GM18870 (cell line): ENCODE measurements around the gene RTN4RL2.

Experiments used
- ATAC-seq: cut with Tn5 transposase; IDR thresholded peaks from one replicate; pipeline ENCODE4 v1.9.1; 2021; ENCODE audit warnings: moderate library complexity; ENCODE audit not compliant: unreplicated experiment

RTN4RL2 gene

GRCh38 chr11:57479911-57480310 lies 19.6 kb downstream of the RTN4RL2 start:
- ATAC-seq = no peak

GRCh38 chr11:57480409-57481137 lies 20.2 kb downstream of the RTN4RL2 start:
- no peak for ATAC-seq

DNA sequence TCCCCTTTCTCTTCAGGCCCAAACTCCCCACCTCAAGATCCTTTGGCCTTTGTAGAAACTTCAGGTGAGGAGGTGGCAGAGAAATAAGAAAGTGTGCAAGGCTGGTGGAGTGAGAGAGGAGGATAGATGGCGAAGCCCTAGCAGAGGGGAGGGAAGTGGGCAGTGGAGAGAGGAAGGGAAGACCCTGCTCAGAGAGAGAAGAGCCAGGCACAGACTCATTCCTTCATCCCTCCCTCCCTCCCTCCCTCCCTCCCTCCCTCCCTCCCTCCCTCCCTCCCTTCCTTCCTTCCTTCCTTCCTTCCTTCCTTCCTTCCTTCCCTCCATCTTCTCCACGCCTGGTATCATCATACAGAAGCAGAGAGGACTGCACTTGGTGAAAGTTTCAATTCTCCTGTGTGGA lies 21.0 kb downstream of the RTN4RL2 start:
- no peak for ATAC-seq

DNA sequence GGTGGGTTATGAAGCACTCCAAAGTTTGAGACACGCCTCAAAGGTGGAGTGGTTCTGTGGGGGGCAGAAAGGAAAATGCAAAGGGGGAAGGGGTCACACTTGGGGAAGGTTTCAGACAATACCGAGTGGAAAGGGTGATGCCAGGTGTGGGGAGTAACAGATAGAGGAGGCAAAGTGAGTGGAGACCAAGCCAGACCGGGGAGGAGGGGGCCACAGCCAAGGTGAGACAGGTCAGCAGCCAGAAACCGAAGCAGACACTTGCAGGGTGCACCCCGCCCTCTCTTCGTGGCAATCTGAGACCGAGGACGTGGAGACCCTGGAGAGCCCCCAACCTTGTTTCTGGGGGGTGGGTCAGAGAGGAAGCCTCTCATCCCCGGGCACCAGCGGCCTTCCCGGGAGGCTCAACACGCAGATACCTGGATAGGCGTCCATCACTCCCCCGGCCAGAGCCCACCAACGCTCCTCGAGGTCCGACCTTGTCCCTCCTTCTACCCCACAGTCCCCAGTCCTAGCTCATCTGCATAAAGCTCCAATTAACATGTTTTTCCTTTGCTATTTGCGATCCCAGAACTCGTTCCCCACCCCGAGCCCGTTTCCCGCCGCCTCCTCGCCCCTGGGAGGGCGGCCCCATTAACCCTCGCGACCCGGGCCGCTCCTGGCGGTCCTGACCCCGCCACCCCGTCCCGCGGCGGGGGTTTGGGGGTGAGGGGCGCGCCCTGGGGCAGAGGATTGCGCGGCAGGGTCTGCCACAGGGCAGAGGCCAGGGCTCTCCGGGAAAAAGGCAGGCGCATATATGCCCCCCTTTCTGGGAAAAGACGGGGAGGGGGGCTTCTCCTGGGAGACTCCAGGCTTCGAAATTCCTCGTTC lies 21.8 kb downstream of the RTN4RL2 start:
- ATAC-seq = no peak

GRCh38 chr11:57482782-57483561 lies 22.6 kb downstream of the RTN4RL2 start:
- ATAC-seq = no peak

DNA sequence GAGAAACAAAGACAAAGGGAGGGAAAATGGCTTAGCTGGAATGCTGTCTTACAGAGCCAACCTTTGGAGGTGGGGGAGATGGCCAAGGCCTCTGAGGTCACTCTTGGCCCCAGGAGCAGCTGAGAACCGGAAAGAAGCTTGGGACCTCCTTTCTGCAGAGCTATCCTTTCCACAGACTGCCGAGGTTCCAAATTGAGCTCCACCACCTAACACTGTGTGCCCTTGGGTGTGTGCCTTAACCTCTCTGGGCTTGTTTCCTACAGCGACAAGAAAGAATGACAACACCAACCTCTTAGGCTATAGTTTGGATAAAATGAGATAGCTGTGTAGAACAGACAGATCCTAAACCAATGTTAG lies 23.2 kb downstream of the RTN4RL2 start:
- no peak for ATAC-seq

DNA sequence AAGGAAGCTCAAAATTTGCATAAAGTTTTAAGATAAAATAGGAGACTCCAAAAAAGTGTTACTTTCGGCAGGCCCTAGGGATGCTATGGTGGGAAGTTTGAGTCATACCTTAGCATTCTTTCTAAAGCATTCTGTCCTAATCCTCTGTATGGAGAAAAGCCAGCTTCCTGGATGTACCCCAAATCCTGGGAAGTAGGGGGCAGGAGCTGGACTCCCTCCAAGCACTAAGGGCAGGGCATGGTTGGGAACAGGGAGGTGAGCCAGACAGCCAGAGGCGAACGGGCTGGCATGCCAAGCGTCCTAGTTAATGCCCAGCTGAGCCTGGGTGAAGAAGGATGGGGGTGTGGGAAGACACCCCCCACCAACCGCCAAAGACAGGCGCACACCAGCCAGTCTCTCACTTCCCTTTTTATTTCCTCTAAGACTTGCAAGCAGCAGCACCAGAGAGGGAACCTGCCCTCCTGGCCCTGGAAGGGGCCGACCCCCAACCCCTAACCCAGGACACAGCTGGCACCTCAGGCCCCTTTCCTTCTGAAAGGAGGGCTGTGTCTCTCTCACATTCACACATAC lies 23.9 kb downstream of the RTN4RL2 start:
- ATAC-seq = peak; percentile 69

GRCh38 chr11:57485217-57485990 lies 25.1 kb downstream of the RTN4RL2 start:
- ATAC-seq = no peak

- ATAC-seq = no peak
These were observed 26.9 kb downstream of the RTN4RL2 start for GRCh38 chr11:57487021-57487778.

DNA sequence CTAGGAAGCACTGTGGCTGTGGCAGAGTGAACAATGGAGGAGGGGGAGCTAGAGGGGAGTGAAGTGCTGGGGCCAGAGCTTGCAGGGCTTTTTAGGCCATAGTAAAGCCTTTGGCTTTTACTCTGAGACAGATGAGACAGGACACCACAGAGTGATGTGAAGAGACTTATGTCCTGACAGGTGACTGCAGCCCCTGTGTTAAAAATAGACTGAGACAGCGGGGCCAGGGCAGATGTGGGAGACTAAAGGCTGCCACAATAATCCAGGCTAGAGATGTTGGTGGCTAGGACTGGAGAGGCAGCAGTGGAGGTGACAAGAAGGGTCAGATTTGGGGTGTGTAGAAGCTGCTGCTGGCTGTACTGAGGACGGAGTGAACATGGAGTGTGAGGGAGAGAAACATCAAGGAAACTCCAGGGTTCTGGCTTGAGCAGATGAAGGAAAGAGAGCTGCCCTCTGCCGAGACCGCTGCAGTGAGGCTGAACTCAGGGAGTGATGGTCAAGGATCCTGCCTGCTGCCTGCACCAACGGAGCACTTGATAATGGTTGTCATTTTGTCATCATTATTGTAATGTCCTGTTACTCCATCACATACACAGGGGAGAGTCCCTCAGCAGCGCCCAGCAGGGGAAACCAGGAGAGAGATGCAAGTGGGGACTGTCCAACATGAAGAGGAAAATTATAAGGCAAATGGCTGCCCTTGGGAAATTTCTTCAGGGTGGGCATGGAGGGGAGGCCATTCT lies 27.8 kb downstream of the RTN4RL2 start:
- ATAC-seq = no peak

GRCh38 chr11:57490456-57491248 lies 30.3 kb downstream of the RTN4RL2 start:
- no peak for ATAC-seq

- no peak for ATAC-seq
These were observed 31.2 kb downstream of the RTN4RL2 start for GRCh38 chr11:57491371-57492061.

DNA sequence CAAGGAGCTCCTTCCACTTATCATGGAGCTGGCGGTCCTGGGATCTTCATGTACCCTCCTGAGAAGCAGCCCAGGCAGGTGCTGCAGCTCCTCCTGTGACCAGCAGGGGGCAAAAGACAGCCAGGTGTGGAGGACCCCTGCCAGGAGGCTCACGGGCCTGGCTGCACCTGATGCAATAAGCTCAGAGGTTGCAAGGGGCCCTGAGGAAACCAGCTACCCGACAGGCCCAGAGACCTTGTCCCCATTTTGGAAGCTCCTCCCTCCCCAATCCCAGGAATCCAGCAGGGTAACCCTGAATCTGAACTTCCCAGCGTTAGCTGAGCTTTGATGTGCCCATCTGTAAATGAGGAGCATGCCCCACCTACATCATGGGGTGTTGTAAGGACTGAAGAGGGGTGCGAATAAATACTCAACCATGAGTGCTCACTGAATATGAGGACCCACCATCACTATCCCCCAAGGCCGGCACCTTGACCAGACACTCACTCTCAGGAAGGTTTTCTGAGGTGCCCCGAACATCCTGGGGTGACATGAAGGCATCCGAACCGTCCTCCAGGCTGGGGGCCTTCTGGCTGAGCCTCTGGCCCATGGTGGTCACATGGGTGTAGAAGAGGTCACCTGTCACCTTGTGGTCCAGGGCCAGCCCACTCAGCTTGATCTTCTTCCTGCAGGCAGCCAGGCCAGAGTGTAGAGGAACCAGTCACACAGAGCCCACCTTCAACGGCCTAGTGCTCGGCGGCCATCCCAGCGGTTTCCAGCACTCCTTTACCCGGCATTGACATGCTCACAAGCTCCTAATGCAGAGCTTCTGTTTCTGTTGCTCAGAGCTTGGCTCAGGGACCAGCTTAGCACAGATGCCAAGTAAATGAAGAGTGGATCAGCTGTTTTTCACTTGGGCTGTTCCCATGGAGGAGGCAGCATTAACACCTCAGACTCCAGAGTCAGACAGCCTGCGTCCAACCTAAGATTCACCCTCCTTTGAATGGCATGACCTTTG lies 33.5 kb downstream of the RTN4RL2 start:
- ATAC-seq = no peak

GRCh38 chr11:57496109-57496820 lies 35.9 kb downstream of the RTN4RL2 start:
- no peak for ATAC-seq

GRCh38 chr11:57497303-57498247 lies 37.2 kb downstream of the RTN4RL2 start:
- no peak for ATAC-seq
